Measurements from ENCODE around the gene CAND2.

- TF ChIP-seq CTCF (IDR thresholded peaks at IDR 0.05) (no peak), POLR2A (IDR thresholded peaks at IDR 0.05) (no peak)
Measured at GRCh38 chr3:12764171-12764776, 32.2 kb upstream of the CAND2 start.

Measured in body of pancreas (tissue), 4 donors.